ENCODE data around the gene GTF2E1. TPM values are rescaled to one million over a fixed set of nuclear protein-coding genes. Genes with fewer than 3 reads are reported as not detected.
"Not testable (repeated sequence)": the region's sequence is repeated elsewhere in the genome, so short reads cannot be mapped to it uniquely, and the experiment has no call there.

The GTF2E1 gene
- total RNA-seq, 1 donor from 2014 or later: 22.9 TPM

DNA sequence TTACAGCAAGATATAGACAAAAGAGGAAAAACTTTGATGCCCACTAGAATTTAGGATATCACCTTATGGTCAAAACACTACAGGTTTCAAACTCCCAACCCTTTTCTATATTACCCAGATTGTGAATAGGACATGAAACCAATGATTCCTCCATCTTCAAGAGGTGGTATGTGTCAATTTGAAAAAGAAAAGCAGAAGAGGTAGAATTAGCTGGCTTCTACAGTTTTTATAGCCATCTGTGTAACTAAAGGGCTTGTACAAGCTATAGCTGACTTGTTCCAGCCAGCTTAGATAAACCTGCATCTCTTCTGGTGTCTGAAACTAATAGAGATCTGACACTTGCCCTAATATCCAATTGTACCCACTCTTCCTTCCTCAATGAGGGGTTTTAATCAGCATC lies 35.6 kb upstream of the GTF2E1 start:
- TF ChIP-seq CTCF (IDR thresholded peaks at IDR 0.05): no peak
- DNase-seq (no peak), ATAC-seq (ENCODE audit: low read depth) (no peak)
- ChIA-PET CTCF (no interaction called here), POLR2A (no interaction called here)
- intact Hi-C loops (cut with micrococcal nuclease): no loop called here
- no peak overlapping the region for H3K4me3 Mint-ChIP-seq
- no peaks in the 10 kb centered on the region for H3K27me3 Mint-ChIP-seq
- H3K27ac Mint-ChIP-seq: no peak overlapping the region
- peaks cover 11% of the 10 kb centered on the region for H3K4me1 Mint-ChIP-seq
- peaks cover 35% of the 10 kb centered on the region for H3K36me3 Mint-ChIP-seq (ENCODE audit: low read depth)
- H3K9me3 Mint-ChIP-seq: no peaks in the 10 kb centered on the region

- ChIA-PET CTCF (no interaction called here), POLR2A (no interaction called here)
- Mint-ChIP-seq H3K36me3 (ENCODE audit: low read depth) (peaks cover 25% of the 10 kb centered on the region), H3K27me3 (no peaks in the 10 kb centered on the region), H3K9me3 (no peaks in the 10 kb centered on the region), H3K4me3 (no peak overlapping the region), H3K27ac (no peak overlapping the region), H3K4me1 (peaks cover 11% of the 10 kb centered on the region)
- intact Hi-C loops (cut with micrococcal nuclease): loop anchor here (2.0 kb wide), 1 partner anchor 16 kb away; no protein-coding TSS in a partner anchor
- ATAC-seq (ENCODE audit: low read depth) (no peak), DNase-seq (no peak)
- TF ChIP-seq CTCF (IDR thresholded peaks at IDR 0.05): no peak
Observed at GRCh38 chr3:120708408-120708807, 34.1 kb upstream of the GTF2E1 start.

DNA sequence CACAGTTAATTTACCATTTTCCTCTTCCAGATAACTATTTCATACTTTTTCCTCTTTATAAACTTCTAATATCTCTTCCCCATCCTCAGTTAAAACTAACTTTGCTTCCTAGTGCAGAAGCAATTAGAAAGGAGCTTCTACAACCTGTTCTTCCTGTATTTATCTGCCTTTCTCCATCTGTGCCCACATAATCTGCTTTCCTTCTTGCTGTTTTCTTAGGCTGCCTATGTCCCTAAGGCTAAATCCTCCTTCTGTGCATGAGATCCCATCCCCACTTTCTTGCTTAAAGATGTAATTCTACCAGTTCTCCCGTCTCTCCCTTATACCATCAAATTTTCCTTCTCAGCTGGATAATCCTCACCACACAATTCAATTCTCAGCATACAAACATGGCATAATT lies 32.2 kb upstream of the GTF2E1 start:
- no peaks in the 10 kb centered on the region for H3K9me3 Mint-ChIP-seq
- peaks cover 12% of the 10 kb centered on the region for H3K36me3 Mint-ChIP-seq (ENCODE audit: low read depth)
- POLR2A ChIA-PET: interaction anchor here (0.7 kb wide), 1 partner anchor 114 kb away, joined by 3 read pairs; the partner anchor contains the start of gene NDUFB4
- no peaks in the 10 kb centered on the region for H3K27me3 Mint-ChIP-seq
- DNase-seq (no peak), ATAC-seq (ENCODE audit: low read depth) (no peak)
- CTCF ChIA-PET: no interaction called here
- peaks cover 11% of the 10 kb centered on the region for H3K4me1 Mint-ChIP-seq
- H3K27ac Mint-ChIP-seq: no peak overlapping the region
- TF ChIP-seq CTCF (IDR thresholded peaks at IDR 0.05): no peak
- no peak overlapping the region for H3K4me3 Mint-ChIP-seq
- intact Hi-C loops (cut with micrococcal nuclease): no loop called here

- ChIA-PET POLR2A (no interaction called here), CTCF (interaction anchor here (0.8 kb wide), 1 partner anchor 154 kb away, joined by 4 read pairs; no protein-coding TSS in a partner anchor)
- Mint-ChIP-seq H3K27ac (no peak overlapping the region), H3K36me3 (ENCODE audit: low read depth) (peaks cover 4% of the 10 kb centered on the region), H3K4me1 (peaks cover 15% of the 10 kb centered on the region), H3K9me3 (no peaks in the 10 kb centered on the region), H3K27me3 (no peaks in the 10 kb centered on the region), H3K4me3 (no peak overlapping the region)
- no peak for DNase-seq
- intact Hi-C loops (cut with micrococcal nuclease): no loop called here
- TF ChIP-seq CTCF (IDR thresholded peaks at IDR 0.05): no peak
- ATAC-seq (ENCODE audit: low read depth): no peak
Observed at GRCh38 chr3:120713262-120713661, 29.3 kb upstream of the GTF2E1 start.

DNA sequence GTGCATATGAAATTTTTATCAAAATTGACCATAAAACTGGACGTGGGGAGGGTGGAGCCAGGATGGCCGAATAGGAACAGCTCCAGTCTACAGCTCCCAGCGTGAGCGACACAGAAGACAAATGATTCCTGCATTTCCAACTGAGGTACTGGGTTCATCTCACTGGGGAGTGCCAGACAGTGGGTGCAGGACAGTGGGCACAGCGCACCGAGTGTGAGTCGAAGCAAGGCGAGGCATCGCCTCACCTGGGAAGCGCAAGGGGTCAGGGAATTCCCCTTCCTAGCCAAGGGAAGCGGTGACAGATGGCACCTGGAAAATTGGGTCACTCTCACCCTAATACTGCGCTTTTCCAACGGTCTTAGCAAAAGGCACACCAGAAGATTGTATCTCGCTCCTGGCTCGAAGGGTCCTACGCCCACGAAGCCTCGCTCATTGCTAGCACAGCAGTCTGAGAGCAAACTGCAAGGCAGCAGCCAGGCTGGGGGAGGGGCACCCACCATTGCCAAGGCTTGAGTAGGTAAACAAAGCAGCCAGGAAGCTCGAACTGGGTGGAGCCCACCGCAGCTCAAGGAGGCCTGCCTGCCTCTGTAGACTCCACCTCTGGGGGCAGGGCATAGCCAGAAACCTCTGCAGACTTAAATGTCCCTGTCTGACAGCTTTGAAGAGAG lies 23.2 kb upstream of the GTF2E1 start:
- H3K27ac Mint-ChIP-seq: peak overlapping the region; percentile 56
- intact Hi-C loops (cut with micrococcal nuclease); H3K27me3 Mint-ChIP-seq; ATAC-seq (ENCODE audit: low read depth); POLR2A ChIA-PET; H3K9me3 Mint-ChIP-seq; DNase-seq; CTCF ChIA-PET: not testable (repeated sequence)
- peaks cover 15% of the 10 kb centered on the region for H3K36me3 Mint-ChIP-seq (ENCODE audit: low read depth)
- H3K4me1 Mint-ChIP-seq: peaks cover 35% of the 10 kb centered on the region
- peak overlapping the region; percentile 60 for H3K4me3 Mint-ChIP-seq

GRCh38 chr3:120726791-120727190 lies 15.8 kb upstream of the GTF2E1 start:
- ATAC-seq (ENCODE audit: low read depth): no peak
- H3K36me3 Mint-ChIP-seq (ENCODE audit: low read depth): peaks cover 39% of the 10 kb centered on the region

More at GRCh38 chr3:120726791-120727190, 15.8 kb upstream of the GTF2E1 start:
- H3K4me1 Mint-ChIP-seq: no peaks in the 10 kb centered on the region
- no peak for DNase-seq
- no peaks in the 10 kb centered on the region for H3K27me3 Mint-ChIP-seq
- CTCF ChIA-PET: no interaction called here
- POLR2A ChIA-PET: no interaction called here
- no peak for TF ChIP-seq CTCF (IDR thresholded peaks at IDR 0.05)
- H3K9me3 Mint-ChIP-seq: peaks cover 2% of the 10 kb centered on the region
- no peak overlapping the region for H3K4me3 Mint-ChIP-seq
- intact Hi-C loops (cut with micrococcal nuclease): no loop called here
- no peak overlapping the region for H3K27ac Mint-ChIP-seq

All from activated B cell treated with CpG ODN at 0.5 μM for 24 hours (primary cell).